CD4-positive, alpha-beta T cell treated with Interleukin-6 at 100 ng/mL for 8 hours (primary cell): ENCODE data around the gene LRG1.
"Not testable (repeated sequence)": the region's sequence is repeated elsewhere in the genome, so short reads cannot be mapped to it uniquely, and the experiment has no call there.

Experiments
- DNase-seq: peaks from one replicate; pipeline ENCODE4 v3.0.0-alpha.2; 2020; ENCODE audit warnings: mixed read lengths, low spot score

Gene LRG1

DNA sequence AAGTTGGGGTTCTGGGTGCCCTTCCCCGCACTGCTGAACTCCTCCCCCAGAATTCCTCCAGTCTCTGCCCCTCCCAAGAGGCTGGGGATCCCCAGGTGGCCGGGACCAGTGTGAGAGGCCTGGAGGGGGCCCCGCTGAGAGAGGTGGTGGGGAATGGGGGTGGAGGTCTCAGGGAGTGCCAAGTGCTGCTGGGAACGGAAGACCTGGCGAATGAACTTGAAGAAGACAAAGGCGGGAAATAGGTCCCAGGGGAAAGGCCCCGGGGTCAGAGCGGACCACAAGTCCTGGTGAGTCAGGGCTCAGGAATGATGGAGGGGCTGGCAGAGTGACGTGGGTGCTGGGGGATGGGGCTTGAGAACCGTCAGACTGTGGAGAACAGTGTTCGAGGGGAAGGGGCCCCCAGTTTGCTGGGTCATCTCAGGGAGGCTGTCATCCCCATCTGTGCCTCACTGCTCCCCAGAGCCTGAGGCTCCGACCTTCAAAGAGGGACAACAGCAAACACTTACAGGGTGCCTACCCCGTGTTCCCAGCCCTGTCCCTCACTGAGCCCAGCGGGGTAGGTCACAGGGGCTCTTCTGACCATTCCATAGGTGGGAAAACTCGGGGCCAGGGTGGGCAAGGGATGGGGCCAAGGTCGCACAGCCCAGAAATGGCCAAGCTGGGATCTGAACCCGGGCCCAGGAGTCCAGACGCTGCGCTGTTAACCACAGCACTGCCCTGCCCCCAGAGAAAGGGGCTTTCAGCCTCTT, 35.6 kb upstream of the LRG1 start:
- DNase-seq, result no peak

DNA sequence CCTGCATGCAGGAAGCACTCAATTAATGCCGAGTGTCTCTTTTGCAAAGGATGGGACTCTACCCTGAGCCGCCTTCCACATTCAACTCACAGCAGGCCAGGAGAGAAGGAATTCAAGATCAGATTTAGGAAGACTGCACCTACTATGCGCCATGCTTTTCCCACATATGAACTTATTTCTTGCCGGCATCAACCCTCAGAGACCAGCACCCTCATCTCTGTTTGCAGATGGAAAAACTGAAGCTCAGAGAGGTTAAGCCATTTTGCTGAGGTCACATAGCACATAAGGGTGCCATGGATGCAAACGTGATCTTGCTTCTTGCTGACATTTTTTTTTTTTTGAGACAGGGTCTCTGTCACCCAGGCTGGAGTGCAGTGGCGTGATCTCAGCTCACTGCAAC, 33.8 kb upstream of the LRG1 start:
- no peak for DNase-seq

DNA sequence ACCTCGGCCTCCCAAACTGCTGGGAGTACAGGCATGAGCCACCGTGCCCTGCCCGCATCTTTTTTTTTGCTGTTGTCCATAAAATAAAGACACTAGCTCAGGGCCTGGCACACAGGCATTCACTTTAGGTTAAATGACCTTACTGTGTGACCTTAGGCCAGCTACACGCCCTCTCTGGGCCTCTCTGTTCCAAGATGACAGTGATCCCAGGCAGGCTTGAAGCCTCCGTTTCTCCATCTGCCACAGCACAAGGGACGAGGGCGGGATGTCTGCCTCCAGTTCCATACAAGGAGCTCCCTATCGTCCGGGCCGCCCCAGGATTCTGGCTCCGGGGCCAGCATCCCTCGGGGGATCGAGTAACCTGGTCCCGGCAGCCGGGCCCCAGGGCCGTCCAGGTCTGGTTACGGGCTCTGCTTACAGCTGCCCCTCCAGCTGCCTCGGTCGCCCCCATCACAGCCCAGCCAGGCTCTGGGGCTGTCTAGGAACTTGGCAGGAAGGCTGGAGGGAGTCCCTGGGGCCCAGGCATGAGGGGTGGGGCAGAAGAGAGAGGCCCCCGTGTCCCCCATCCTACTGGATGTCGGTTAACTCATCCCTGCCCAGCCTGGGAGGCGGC, 31.6 kb upstream of the LRG1 start:
- DNase-seq, result no peak

DNA sequence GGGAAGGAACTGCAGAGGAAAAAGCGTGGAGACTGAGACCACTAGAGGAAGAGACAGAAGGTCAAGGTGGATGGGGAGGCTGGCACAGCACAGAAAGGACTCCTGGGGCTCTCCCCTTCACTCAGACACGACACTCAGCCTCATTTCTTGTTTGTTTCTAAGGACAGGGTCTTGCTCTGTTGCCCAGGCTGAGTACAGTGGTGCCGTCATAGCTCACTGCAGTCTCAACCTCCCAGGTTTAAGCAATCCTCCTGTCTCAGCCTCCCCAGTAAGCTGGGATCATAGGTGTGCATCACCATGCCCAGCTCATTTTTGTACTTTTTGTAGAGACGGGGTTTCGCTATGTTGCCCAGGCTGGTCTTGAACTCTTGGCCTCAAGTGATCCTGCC, 31.1 kb upstream of the LRG1 start:
- DNase-seq, result no peak

DNA sequence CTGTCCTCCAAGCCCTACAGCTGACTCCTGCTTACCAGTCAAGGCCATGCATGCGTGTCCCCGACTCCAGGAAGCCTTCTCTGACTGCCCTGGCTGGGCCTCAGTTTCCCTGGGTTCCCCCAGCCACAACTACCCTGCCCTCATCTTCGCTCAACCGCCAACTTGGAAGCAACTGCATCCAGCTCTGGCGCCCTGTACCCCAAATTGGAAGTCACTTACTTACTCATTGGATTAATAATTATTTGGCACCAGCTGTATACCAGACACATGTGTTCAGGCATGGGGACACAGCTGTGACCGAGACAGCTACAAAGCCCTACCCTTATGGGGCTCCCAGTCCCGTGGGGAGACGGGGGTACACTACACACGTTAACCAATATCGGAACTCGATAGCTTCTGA, 30.6 kb upstream of the LRG1 start:
- no peak for DNase-seq

DNA sequence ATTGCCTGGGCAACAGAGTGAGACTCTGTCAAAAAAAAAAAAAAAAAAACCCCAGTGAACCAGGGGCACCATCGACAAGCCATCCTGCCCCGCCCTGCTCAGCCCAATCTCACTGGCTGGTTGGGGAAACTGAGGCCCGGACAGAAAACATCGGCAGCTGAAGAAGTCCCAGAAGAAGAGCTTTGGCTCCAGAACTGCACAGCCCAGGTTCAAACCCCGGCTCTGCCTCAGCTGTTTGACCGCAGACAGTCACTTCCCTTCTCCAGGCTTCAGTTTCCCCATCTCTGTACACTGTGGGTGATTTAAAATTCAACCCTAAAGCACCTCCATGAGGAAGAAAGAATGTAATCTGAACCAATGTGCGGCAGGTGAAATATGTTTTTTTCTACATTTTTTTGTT, 29.1 kb upstream of the LRG1 start:
- DNase-seq, result no peak

DNA sequence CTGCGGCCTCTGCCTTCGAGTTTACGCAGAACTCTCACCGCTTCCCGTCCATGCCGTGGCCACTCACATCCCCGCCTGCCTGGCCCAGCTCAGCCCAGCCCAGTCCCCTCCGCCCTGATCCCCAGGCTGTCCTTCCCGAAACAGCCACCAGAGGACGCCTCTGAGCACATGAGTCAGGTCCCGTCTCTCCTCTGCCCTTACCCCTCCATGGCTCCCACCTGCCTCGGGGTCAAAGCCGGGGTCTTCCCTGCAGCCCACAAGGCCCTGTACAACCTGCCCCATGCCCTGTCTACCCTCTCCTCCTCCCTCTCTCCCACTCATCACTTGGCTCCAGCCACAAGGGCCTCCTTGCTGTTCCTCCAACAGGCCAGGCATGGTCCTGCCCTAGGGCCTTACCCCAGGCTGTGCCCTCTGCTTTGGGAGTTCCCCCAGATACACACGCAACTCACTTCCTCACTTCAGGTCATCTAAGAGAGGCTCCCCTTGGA, 27.8 kb upstream of the LRG1 start:
- DNase-seq, result peak; percentile 36

DNA sequence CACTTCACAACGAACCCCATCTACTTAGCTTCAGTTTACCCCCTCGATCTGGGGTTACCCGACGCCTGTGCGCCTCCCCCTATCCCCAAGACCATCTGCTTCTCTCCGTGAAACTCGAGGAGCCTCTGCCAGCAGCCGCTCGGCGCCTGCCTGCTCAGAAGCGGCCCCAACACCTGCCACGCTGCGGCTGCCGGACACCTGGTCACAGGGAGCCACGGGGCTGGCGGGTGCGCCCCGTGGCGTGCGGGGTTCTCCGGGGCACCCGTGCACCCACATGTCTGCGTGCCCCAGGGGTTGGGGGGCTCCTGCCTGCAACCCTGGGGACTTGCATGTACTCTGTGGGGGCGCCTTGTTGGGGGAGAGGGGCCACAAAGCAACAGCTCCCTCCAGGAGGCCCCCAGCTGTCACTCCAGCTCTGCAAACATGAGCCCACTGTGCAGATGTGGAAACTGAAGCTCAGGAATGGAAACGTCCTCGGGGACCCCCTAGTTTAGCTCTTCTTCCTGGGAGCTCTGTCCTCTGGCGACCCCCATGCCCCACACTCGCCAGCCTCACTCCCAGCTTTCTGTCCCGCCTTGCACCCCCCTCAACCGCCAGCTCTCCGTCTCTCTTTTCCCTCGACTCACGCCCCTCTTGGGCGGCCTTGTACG, 26.7 kb upstream of the LRG1 start:
- DNase-seq, result no peak

DNA sequence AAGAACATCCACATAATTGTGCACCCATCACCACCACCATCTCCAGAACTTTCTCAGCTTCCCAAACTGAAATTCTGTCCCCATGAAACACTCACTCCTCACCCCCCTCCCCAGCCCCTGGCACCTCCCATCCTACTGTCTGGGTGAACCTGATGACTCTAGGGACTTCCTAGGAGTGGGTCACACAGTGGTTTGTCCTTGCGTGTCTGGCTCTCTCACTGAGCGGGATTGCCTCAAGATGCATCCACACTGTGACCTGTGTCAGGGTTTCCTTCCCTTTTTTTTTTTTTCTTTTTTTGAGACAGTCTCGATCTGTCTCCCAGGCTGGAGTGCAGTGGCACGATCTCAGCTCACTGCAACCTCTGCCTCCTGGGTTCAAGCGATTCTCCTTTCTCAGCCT, 23.7 kb upstream of the LRG1 start:
- DNase-seq, result not testable (repeated sequence)

DNA sequence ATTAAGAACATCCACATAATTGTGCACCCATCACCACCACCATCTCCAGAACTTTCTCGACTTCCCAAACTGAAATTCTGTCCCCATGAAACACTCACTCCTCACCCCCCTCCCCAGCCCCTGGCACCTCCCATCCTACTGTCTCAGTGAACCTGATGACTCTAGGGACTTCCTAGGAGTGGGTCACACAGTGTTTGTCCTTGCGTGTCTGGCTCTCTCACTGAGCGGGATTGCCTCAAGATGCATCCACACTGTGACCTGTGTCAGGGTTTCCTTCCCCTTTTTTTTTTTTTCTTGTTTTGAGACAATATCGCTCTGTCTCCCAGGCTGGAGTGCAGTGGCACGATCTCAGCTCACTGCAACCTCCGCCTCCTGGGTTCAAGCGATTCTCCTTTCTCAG, 22.2 kb upstream of the LRG1 start:
- DNase-seq, result not testable (repeated sequence)

DNA sequence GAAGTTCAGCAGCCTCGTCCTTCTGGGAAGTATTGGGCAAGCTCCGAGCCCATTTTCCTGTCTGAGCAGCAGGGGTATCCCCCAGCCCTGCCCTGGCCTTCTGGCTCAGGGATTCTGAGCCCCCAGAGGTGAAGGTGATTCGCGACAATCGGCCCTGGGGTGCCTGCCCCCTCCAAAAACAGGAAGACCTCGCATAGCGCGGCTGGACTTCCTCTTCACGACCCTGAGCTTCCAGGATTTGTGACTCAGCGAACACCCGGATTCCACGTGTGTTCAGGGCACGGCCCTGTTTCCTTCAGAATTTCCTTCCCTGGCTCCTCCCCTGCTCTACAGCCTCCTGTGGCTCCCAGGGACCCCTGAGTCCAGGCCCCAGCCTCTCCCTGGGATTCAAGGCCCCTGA, 19.7 kb upstream of the LRG1 start, which contains the start of gene SEMA6B:
Gene SEMA6B (minus strand): TSS at position 116 of the 400 bp plus-strand sequence. CDS start 1,227 bp downstream, outside the sequence.
- DNase-seq, result no peak

DNA sequence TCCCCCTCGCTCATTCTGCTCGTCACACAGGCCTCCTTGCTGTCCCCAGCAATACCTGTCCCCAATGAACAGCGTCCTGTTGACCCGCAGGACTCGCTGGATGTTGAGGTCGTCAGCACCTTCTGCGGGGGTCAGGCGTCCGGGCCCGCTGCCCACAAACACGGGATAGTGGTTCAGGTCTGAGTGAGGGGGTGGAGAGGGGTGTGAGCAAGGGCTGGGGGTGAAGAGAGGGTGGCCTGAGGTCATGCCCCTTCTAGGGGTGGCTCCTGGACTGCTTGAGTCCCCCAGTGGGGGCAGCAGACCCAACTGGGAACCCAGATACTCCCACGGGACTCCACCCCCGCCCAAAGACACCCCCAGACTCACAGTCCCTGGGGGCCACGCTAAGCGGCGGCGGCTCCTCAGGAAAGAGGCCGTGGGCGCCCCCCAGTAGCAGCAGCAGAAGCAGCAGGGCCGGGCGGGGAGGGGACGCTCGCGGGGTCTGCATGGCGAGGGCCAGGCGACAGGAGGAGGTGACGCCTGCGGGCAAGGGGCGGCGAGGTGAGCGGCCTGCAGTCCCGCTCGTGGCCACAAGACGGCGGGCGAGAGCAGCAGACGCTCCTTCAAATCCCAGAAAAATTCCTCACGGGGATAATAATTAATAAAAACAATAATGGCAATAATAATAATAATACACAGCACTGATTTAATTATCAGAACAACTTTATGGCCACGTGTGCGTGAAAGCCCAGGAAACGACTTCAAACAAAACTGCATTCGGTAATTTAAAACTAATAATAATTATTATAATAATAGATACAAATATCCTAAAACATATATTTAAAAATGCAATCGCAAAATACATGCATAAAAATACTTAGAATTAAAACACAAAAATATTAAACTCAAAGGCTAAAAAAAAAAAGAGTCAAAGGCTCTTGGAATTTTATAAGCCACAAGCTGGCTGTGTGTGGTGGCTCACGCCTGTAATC, 18.4 kb upstream of the LRG1 start:
- no peak for DNase-seq

DNA sequence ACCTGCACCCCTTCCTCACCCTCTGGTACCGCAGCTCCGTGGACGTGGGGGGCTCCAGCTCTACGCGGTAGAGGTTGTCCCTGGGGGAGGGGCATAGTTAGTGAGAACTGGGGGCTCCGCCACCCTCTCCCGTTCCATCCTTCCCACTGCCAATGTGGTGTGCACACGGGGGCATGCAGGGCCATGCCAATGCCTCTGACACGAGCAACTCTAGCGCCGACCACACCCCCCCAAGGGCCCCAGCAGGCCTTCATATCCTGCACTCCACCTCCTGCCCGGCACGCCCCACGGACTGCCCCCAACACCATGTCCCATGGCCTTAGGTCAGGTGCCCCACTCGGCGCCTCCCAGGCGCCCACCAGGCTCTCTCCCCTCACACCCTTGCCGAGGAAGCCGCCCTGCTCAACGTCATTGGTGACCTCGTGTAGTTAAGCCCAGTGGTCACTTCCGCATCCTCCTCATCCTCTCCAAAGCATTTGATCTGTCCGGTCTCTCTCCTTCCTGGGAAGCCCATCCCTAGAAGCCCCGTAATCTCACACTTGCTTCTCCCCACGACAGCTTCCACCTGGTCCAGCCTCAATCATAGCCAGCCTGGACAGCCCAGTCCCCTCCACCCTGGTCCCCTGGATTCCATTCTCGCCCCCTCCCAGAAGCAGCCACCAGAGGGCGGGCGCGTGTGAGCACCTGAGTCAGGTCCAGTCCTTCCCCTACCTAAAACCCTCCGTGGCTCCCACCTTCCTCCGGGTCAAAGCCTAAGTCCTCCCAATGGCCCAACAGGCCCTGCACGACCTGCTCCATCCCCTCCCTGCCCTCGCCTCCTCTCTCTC, 17.5 kb upstream of the LRG1 start:
- no peak for DNase-seq

DNA sequence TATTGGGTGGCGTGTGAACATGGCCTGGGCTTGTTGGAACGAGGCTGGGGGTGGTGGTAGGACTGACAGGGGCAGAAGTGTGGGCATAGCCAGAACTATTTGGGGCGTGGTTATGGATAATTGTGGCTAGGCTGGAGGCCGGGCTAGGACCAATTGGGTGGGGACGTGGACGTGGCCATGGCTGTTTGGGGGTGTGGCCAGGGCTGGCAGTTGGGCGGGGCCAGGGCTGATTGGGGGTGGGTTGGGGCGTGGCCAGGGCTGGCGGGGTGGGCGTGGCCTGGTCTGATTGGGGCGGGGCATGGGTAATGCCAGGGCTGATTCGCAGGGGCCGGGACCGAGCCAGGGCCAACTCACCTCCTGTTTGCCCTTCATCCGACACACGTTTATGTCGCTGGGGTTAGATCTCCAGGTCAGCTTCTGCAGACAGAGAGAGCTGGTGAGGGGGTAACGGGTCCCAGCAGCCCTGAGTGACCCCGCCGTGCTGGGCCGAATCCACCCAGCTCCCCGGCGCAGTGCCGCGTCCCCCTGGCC, 16.8 kb upstream of the LRG1 start:
- DNase-seq, result no peak

DNA sequence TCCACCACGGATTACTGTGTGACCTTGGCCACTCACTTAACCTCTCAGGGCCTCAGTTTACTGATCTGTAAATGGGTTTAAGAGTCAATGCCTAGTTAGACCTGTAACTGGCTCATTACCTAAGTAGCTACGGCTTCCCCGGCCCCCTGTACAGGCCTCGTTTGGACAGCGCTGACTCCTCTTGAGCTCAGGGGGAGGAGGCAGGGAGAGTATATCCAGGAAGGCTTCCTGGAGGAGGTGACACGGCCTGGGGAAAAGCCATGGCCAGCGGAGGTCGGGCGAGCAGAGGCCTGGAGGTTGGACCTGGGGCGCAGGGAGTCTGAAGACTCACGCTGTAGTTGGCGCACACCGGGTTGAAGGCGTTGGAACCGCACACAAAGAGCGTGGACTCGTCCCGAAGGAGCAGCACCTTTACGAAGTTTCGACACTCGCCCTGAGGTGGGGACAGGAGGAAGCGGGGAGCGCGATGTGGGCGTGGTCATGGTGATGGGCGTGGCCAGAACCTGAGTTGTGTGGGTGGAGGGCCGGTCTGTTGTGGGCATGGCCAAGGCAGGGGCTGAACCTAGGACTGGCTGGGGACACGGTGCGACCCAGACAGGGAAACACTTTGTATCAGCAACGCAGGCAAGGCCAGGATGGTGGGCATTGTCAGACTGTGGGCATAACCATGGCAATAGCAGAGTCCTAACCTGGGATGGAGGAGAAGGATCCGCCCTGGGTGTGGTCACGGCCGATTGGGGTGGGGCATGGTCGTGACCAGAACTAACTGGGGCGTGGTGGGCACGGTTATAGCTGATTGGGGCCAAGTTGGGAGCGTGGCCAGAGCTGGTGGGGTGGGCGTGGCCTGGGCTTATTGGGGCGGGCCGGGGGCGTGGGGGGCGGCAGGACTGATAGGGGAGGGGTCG, 16.1 kb upstream of the LRG1 start:
- DNase-seq, result no peak

DNA sequence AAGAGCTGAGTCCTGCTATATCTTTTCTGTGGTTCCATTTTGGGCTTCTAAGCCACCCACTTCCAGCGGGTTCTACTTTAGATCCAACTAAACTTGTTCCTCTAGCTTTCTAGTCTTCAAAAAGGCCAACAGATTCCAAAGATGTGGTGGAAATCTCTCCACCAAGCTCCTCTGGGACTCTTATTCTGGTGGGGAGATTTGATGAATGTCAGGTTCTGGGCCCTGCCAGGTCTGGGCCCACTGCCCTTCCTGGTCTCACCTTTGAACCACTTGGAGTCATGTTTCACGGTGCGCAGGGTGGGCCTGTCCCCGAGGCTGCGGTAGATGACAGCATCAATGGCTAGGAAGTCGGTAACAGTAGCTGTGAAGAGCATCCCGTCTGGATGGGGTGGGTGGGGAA, 14.9 kb upstream of the LRG1 start:
- DNase-seq, result no peak

DNA sequence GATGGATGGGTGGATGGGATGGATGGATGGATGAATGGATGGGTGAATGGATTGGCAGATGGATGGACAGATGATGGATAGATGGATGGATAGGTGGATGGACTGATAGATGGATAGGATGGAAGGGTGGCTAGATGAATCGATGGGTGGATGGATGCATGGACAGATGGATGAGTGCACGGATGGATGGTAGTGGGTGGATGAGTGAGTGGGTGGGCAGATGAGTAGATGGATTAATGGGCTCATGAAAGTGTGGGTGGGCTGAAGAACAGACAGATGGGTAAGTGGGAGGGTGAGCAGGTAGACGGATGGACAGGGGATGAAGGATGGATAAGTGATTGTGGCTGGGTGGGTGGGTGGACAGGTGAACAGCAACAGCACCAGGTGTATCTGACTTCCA, 13.9 kb upstream of the LRG1 start:
- no peak for DNase-seq

DNA sequence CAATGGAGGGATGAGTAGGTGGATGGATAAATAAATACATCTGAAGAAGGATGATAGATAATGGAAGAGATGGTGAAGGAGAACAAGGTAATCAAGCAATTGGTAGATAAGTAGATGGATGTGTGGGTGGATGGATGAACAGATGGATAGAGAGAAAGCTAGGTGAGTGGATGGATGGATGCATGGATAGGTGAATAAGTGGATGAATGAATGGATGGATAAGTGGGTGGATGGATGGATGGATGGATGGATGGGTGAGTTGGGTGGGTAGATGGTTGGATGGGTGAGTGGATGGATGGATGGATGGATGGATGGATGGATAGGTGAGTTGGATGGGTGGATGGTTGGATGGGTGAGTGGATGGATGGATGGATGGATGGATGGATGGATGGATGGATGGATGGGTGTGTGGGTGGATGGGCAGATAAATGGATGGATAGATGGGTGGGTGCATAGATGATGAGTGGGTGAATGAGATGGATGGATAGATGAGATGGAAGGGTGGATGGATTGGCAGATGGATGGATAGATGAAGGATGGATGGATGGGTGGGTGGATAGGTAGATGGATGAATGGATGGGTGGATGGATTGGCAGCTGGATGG, 13.4 kb upstream of the LRG1 start:
- DNase-seq, result no peak

DNA sequence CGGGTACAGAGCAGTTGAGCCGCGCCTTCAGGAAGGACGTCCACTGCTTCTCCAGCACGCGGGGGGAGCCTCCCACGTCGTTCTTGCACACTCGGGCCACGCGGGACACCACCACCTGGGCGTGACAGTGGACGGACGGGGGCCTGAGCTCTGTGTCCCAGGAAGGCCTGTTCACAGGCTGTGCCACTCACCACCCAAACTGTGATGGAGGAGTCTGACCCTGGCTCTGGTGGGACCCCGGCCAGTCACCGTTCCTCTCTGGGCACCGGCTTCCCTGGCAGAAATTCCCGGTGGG, 12.6 kb upstream of the LRG1 start:
- DNase-seq, result no peak
